GM03348 (cell line): ENCODE measurements around the gene VSTM4.

Experiments used
- DNase-seq: peaks from one replicate; pipeline ENCODE4 v3.0.0; 2012; ENCODE audit warnings: low spot score

VSTM4 gene

GRCh38 chr10:49040601-49041000, 74.7 kb downstream of the VSTM4 start:
- no peak for DNase-seq

- no peak for DNase-seq
Measured at GRCh38 chr10:49039409-49039808, 75.9 kb downstream of the VSTM4 start.

GRCh38 chr10:49038711-49039110, 76.6 kb downstream of the VSTM4 start:
- DNase-seq = no peak

- peak; percentile 43 for DNase-seq
Measured at GRCh38 chr10:49037187-49037586, 78.1 kb downstream of the VSTM4 start.

GRCh38 chr10:49036638-49037037, 78.7 kb downstream of the VSTM4 start:
- no peak for DNase-seq

- no peak for DNase-seq
Measured at GRCh38 chr10:49035920-49036319, 79.4 kb downstream of the VSTM4 start.

- no peak for DNase-seq
Measured at GRCh38 chr10:49034925-49035324, 80.4 kb downstream of the VSTM4 start.

- DNase-seq = no peak
Measured at GRCh38 chr10:49033939-49034338, 81.4 kb downstream of the VSTM4 start.

GRCh38 chr10:49029666-49030065, 85.7 kb downstream of the VSTM4 start:
- no peak for DNase-seq

- no peak for DNase-seq
Measured at GRCh38 chr10:49028639-49029038, 86.7 kb downstream of the VSTM4 start.

- no peak for DNase-seq
Measured at GRCh38 chr10:49025347-49025983, 89.9 kb downstream of the VSTM4 start.

- no peak for DNase-seq
Measured at GRCh38 chr10:49024484-49024883, 90.8 kb downstream of the VSTM4 start.

GRCh38 chr10:49023752-49024151, 91.6 kb downstream of the VSTM4 start:
- DNase-seq = peak; percentile 72

- DNase-seq = no peak
Measured at GRCh38 chr10:49023071-49023470, 92.3 kb downstream of the VSTM4 start.

GRCh38 chr10:49021685-49022084, 93.6 kb downstream of the VSTM4 start:
- no peak for DNase-seq

- no peak for DNase-seq
Measured at GRCh38 chr10:49015700-49016099, 99.6 kb downstream of the VSTM4 start.

- no peak for DNase-seq
Measured at GRCh38 chr10:49012603-49013002, 102.7 kb downstream of the VSTM4 start.

- DNase-seq = no peak
Measured at GRCh38 chr10:49011756-49012155, 103.6 kb downstream of the VSTM4 start.

- DNase-seq = no peak
Measured at GRCh38 chr10:49010865-49011264, 104.5 kb downstream of the VSTM4 start.

- no peak for DNase-seq
Measured at GRCh38 chr10:49010295-49010694, 105.0 kb downstream of the VSTM4 start.

- DNase-seq = no peak
Measured at GRCh38 chr10:49009199-49009979, 105.9 kb downstream of the VSTM4 start.

- no peak for DNase-seq
Measured at GRCh38 chr10:49008505-49009198, 106.7 kb downstream of the VSTM4 start.

GRCh38 chr10:49008091-49008490, 107.2 kb downstream of the VSTM4 start:
- no peak for DNase-seq
